DMS153 treated with DMSO at 0.1 percent for 48 hours (cell line): ENCODE measurements around the gene CASD1.

ENCODE experiments used
- DNase-seq: peaks from one replicate; lab custom pipeline; 2025; ENCODE audit not compliant: unreplicated experiment; lab: John Stamatoyannopoulos, UW

The CASD1 gene

GRCh38 chr7:94512735-94513564 is 3.3 kb downstream of the CASD1 start:
- DNase-seq = no peak

GRCh38 chr7:94513565-94513860 is 3.9 kb downstream of the CASD1 start:
- no peak for DNase-seq

DNA sequence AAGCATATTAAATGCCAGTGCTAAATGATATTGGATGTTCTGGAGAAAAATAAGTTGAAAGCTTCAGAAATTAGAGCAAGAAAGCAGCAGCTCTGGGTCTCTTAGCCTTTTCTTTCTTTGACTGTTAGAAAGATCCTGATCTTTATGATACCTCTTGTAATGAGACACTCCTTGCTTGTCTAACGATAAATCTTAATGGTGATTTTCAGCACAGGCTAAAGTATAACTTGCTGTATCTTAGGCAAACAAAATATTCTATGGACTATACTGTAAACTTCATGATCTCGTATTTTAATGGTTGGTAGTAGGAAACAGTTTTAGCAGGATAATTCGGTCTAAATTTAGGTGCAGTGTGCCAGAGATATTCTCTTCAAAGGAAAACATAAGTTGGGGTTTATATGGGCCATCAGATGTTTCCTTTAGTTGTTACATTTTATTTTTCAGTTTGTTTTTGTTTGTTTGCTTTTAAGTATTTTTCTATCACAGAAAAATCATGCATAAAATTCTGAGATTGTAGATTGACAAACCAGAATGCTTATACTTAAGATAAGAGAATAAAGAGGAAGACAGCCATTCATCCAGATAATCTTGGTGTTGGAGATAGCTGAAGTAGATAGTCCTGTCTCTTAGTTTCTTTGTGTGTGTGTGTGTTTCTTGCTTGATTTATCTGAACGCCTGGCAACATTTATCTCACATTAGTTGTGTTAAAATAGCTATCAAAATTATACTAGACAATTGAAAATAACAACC is 4.7 kb downstream of the CASD1 start:
- DNase-seq = no peak

DNA sequence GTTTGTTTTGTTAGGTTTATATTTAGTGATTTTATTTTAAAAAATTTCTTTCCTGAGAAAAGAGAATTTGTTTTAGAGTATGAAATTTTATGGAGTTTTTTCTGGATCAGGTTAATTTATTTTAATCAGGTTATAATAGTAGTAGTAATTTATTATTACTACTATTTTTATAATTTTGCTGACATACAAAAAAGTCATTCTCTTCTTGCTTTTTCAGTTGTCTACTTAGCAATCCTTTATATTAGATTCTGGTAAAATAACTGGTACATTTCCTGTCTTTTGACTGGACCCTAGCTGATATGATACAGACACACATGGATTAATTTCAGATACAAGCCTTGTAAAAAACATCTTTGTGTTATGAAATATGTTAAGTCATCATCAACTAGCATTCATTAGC is 5.3 kb downstream of the CASD1 start:
- no peak for DNase-seq

- DNase-seq = no peak
These were observed 16.3 kb downstream of the CASD1 start for GRCh38 chr7:94525923-94526322.

GRCh38 chr7:94529516-94529915 is 19.9 kb downstream of the CASD1 start:
- DNase-seq = no peak

DNA sequence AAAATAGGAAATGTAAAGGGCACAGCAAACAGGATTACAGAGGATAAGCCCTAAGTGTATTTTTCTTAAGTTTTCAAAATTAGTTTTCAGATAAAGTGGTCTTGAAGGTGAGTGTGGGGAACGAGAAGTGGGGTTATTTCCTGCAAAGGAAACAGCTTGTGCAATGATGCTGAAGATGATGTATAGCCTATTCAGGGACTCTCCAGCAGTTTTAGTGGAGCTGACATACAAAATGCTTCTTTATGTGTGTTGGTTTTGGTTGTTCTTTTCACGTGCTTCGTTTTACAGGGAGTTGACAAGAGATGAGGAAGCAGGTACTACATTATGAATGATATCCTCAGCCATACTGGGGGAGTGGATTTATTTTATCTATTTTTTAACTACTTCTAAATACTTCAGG is 20.5 kb downstream of the CASD1 start:
- DNase-seq = no peak

DNA sequence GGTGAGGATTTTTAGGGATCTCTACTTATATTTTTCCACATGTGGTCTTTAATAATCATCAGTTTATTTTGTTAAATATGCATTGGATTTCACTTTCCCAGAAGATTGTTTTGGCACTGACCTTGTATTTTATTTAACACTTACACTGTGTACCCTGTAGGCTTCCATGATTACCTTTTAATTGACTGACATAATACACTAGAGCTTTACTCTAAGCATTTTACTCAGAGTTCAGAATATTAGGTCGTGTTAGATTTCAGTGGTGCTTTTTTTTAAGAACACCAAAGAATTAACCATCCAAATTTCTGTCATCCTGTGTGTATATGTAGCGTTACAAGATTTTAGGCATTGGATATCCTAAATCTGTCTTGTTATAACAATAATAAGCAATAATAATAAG is 23.1 kb downstream of the CASD1 start:
- no peak for DNase-seq

- no peak for DNase-seq
These were observed 30.8 kb downstream of the CASD1 start for GRCh38 chr7:94540428-94540827.

DNA sequence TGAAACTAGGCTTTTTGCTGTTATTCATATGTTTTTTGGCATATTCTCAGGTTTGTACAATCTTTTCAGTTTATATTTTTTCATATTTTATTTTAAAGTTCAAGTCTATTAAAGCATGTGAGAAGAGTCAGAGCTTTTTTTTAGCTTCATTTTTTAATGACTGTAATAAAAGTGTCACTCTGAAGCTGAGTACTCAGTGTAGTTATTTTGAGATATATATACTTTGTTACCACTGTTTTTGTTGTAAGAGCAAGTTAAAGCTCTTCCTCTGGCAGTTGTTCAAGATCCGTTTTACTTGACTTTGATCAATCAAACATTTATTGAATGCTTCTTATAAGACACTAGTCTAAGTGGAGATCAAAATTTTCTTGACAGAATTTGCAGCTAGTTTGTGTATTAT is 37.5 kb downstream of the CASD1 start:
- DNase-seq = no peak

DNA sequence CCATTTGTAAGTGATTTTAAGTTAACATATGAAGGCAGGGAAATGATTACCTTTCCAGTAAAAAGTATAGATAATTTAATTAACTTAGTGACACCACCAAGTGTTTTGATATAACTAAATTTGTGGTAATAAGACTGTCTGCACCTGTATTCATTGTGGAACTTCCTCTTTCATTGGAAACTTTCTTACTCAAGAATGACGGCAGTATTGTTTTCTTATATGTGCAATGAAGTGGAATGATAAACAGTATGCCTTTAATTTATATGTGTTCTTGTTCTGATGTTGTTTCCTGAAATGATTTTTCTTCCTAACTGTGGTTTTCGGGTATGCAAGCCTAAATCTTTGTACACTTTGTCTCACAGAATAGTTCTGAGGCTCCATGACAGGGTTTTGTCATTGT is 46.4 kb downstream of the CASD1 start:
- DNase-seq = no peak

DNA sequence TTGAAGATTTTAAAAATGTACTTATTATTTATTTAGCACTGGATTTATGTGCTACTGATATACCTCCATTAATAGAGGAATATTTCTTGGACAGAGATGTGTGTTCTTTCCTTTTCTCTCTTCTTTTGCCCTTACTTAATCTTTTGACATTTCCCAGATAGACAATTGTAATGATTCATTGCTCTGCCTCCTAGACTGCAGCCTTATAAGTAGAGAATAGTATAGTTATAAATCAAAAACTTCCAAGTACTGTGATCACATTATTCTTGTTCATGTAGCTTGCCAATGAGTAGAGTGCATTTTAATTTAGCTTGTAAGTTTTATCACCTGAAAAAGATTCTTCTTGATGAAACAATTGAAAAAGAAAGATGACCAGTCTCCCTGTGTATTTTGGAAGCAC is 47.6 kb downstream of the CASD1 start:
- no peak for DNase-seq

GRCh38 chr7:94559972-94560371 is 50.4 kb downstream of the CASD1 start:
- DNase-seq = no peak

- no peak for DNase-seq
These were observed 52.4 kb downstream of the CASD1 start for GRCh38 chr7:94561841-94562514.

DNA sequence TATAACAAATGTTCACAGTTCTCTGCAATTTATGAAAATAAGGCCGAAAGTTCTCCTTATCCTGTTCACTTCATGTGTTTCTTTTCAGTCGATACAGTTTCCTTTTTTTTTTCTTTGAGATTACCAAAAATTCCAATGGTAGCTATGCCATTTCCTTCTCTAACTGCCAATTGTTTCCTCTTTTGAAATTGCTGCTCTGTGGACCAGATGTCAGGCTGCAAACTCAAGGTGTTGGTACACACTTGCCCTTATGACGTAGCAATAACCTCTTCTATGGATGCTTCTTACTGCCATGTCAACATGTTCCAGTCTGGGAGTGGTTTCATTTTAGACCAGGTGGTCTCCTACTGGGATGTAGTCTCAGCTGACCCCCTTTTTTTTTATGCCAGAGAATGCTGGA is 52.9 kb downstream of the CASD1 start:
- no peak for DNase-seq

DNA sequence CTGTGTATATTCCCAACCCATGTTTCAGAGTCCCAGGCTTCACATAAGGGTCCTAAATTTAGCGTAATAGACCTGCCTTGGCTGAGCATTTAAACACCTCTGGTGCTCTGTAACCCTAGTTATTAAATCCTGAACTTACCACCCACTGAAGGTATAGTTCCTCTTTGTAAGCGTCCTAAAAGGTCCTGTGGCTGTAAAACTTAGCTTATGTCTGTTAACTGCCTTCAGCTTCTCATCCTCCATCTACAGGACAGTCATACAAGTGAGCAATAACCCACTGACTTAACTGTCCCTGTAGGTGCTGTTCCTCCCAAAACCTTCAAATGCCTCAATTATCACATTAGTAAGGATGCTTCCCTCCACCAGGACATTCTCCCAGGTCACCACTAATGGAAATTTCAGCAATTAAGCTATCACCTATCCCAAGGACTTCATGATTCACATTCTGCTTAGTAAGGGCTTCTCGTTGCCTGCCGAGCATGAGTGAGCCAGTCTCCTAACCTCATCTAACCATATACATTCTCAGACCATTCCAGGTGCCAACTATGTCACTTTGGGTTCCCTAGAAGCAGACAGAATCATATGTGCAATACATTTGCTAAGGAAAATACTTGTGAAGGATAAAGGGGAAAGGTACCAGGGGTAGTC is 55.8 kb downstream of the CASD1 start:
- no peak for DNase-seq

GRCh38 chr7:94567396-94567795 is 57.8 kb downstream of the CASD1 start:
- DNase-seq = no peak

DNA sequence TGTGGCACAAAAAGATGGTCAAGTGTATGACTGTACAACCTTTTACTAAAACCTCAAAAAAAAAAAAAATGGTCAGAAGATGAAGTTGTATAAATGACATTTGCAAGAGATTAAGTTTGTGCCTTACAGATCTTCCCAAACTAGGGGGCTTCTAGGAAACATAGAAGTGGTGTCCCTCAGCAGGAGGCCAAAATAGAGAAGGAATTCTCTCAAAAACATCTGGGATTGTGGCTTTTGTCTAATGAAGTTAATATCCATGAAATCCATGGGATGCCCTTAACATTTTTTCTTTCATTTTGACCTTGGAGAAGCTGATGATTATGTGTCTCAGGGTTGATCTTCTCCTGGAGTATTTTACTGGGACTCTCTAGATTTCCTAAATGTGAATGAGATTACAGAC is 62.2 kb downstream of the CASD1 start:
- no peak for DNase-seq

DNA sequence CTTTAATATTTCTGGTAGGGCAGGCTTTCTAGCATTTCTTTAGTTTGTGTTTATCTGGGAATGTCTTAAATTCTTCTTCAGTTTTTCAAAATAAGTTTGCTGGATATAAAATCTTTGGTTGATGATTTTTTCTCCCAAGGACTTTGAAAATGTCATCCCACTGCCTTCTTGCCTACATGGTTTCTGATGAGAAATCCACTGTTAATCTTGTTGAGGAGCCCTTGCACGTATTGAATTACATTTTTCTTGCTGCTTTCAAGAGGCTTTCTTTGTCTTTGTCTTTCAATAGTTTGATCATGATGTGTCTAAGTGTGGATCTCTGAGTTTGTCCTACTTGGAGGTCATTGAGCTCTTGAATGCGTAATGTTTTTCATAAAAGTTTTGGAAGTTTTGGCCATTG is 66.0 kb downstream of the CASD1 start:
- no peak for DNase-seq

DNA sequence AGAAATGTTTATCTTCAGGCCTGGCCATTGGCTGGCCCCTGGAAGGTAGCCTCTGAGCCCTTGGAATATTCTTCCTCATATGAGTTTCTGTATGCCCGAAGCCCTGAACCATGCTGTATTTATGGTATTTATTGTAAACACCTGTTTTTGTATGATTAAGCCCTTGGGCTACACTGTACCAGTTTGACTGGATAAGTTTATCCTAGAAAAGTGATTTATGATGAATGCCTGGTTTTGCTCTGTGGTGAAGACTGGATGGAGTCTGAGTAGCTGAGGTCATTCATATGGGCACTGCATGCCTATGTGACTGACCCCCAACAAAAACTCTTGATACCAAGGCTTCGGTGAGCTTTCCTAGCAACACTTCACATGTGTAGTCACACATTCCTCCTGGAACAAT is 66.7 kb downstream of the CASD1 start:
- DNase-seq = no peak

DNA sequence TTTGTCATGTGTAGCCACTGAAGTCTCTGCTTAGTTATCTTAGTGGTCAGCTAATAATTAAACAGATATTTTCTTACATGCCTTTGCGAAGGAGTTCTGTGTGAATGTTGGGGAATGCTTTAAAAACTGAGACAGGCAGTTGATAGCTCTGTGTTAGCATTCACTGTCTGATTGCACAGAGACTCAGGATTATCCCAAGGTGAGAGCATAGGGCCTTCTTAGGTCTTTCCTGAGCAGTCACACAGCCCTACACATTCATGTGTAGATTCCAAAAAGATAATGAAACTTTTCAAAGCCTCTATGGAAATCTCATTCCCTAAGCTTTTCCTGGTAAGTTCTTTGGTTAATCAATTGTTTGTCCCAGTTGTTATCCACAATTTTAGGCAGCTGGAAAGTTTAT is 67.7 kb downstream of the CASD1 start:
- no peak for DNase-seq

DNA sequence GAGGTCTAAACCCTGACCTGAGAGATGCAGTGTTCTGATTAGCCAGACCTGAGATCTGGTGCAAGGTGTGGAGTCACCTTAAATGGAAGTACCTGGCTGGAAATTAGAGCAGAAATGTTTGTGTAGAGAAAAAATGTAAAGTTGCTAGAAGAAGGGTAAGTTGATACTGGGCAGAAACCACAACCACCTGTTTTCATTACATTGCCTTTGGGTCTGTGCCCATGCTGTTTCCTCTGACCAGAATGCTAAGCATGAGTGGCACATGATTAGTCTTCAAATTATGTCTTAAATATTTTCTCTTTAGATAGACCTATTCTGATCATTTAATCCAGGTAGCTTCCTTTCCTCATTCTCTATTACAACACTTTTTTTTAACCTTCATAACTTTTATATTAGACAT is 69.0 kb downstream of the CASD1 start:
- DNase-seq = no peak
